ENCODE measurements around the gene YPEL1.

GRCh38 chr22:21727159-21727558 is 8.4 kb downstream of the YPEL1 start:
- TF ChIP-seq CTCF (conservative IDR thresholded peaks at IDR 0.05; ENCODE audit: low read depth, low read length) (no peak), EZH2 (IDR thresholded peaks at IDR 0.05; ENCODE audit: borderline replicate concordance, low read depth, low read length, poor library complexity, severe bottlenecking) (no peak)

All from A673 (cell line).